ENCODE measurements around the gene BCR.

Gene BCR

DNA sequence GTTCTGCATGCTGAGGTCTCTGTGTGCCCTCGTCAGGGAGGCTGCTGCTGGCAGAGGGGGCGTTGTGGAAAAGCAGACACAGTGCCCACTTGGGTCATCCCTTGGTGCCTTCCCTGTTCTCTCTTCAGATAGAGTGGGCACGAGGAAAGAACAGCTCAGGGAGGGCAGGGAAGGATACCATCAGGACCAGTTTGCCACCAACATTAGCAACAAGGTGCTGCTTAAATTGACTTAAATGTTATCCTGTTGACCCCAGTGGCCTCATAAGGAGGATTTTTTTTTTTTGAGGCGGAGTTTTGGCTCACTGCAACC, 91.2 kb downstream of the BCR start:
- Histone ChIP-seq H3K79me2 (ENCODE audit: insufficient read depth, low read length) (no peaks in the 10 kb centered on the region), H3K27ac (ENCODE audit: low read depth, low read length) (no peak overlapping the region), H3K9me3 (ENCODE audit: insufficient read depth, low read length) (no peaks in the 10 kb centered on the region), H4K20me1 (ENCODE audit: low read depth, low read length) (no peaks in the 10 kb centered on the region), H3K4me2 (ENCODE audit: low read depth, low read length, poor library complexity, severe bottlenecking) (no peak overlapping the region), H3K4me3 (ENCODE audit: insufficient read depth, low read length, poor library complexity, severe bottlenecking) (no peak overlapping the region), H3F3A (ENCODE audit: insufficient read depth) (peaks cover 12% of the 10 kb centered on the region), H3K9me2 (replicated peaks; ENCODE audit: insufficient read depth, low read length) (no peaks in the 10 kb centered on the region), H3K27me3 (ENCODE audit: low read length) (no peaks in the 10 kb centered on the region), H3K36me3 (ENCODE audit: low read length) (no peaks in the 10 kb centered on the region), H2AFZ (ENCODE audit: low read depth, low read length, severe bottlenecking) (no peak overlapping the region), H3K9ac (ENCODE audit: low read length) (no peak overlapping the region)
- TF ChIP-seq, protein P1, sequence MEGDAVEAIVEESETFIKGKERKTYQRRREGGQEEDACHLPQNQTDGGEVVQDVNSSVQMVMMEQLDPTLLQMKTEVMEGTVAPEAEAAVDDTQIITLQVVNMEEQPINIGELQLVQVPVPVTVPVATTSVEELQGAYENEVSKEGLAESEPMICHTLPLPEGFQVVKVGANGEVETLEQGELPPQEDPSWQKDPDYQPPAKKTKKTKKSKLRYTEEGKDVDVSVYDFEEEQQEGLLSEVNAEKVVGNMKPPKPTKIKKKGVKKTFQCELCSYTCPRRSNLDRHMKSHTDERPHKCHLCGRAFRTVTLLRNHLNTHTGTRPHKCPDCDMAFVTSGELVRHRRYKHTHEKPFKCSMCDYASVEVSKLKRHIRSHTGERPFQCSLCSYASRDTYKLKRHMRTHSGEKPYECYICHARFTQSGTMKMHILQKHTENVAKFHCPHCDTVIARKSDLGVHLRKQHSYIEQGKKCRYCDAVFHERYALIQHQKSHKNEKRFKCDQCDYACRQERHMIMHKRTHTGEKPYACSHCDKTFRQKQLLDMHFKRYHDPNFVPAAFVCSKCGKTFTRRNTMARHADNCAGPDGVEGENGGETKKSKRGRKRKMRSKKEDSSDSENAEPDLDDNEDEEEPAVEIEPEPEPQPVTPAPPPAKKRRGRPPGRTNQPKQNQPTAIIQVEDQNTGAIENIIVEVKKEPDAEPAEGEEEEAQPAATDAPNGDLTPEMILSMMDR (IDR thresholded peaks at IDR 0.05; ENCODE audit: insufficient read depth, low read length, poor library complexity, severe bottlenecking): no peak
- no peak for TF ChIP-seq EZH2phosphoT487 (conservative IDR thresholded peaks at IDR 0.05; ENCODE audit: low read length)

DNA sequence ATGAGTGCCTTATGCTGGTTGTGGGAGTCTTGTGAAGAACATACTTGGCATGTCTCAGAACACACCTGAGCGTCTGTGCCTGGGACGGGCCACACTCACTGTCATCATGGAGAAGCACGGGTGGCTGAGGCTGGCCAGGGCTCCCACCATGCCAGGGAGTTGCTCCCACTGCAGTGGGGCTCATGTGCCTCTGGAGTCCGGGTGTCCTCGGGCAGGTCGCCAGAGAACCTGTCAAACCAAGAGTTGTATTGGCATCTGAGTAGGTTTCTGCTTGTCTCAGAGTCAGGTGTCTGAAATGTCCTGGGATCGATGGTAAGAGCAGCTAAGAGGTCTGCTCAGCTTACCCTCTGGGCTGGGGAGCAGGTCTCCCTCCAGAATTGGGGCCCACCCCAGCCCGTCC, 92.1 kb downstream of the BCR start:
- no peaks in the 10 kb centered on the region for H3K27me3 ChIP-seq (ENCODE audit: low read length)
- H3K36me3 ChIP-seq (ENCODE audit: low read length): no peaks in the 10 kb centered on the region
- H2AFZ ChIP-seq (ENCODE audit: low read depth, low read length, severe bottlenecking): no peak overlapping the region
- TF ChIP-seq, protein P1 (IDR thresholded peaks at IDR 0.05; ENCODE audit: insufficient read depth, low read length, poor library complexity, severe bottlenecking): no peak
- no peak for TF ChIP-seq EZH2phosphoT487 (conservative IDR thresholded peaks at IDR 0.05; ENCODE audit: low read length)
- no peaks in the 10 kb centered on the region for H3K9me3 ChIP-seq (ENCODE audit: insufficient read depth, low read length)
- H3F3A ChIP-seq (ENCODE audit: insufficient read depth): peaks cover 12% of the 10 kb centered on the region
- H3K79me2 ChIP-seq (ENCODE audit: insufficient read depth, low read length): no peaks in the 10 kb centered on the region
- H3K4me3 ChIP-seq (ENCODE audit: insufficient read depth, low read length, poor library complexity, severe bottlenecking): no peak overlapping the region
- H3K4me2 ChIP-seq (ENCODE audit: low read depth, low read length, poor library complexity, severe bottlenecking): no peak overlapping the region
- no peak overlapping the region for H3K9ac ChIP-seq (ENCODE audit: low read length)
- H4K20me1 ChIP-seq (ENCODE audit: low read depth, low read length): no peaks in the 10 kb centered on the region
- no peaks in the 10 kb centered on the region for H3K9me2 ChIP-seq (replicated peaks; ENCODE audit: insufficient read depth, low read length)
- no peak overlapping the region for H3K27ac ChIP-seq (ENCODE audit: low read depth, low read length)

DNA sequence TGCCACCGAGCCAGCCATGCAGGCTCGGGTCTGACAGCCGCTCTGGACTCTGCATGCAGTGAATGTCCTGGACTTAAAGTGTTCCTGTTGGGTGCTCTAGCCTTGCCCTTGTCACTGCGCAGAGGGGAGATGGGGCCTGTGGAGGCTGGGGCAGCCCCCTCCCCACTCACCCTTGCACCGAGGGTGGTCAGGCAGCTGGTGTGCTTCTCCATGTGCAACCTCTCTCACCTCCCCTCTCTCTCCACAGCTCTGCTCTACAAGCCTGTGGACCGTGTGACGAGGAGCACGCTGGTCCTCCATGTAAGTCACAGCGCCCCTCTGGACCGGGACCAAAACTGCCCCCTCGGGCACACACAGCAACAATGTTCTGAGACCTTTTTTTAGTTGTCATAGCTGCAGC, 92.5 kb downstream of the BCR start:
- no peaks in the 10 kb centered on the region for H3K9me3 ChIP-seq (ENCODE audit: insufficient read depth, low read length)
- TF ChIP-seq, protein P1 (IDR thresholded peaks at IDR 0.05; ENCODE audit: insufficient read depth, low read length, poor library complexity, severe bottlenecking): no peak
- no peak for TF ChIP-seq EZH2phosphoT487 (conservative IDR thresholded peaks at IDR 0.05; ENCODE audit: low read length)
- H3K27me3 ChIP-seq (ENCODE audit: low read length): no peaks in the 10 kb centered on the region
- H3K4me3 ChIP-seq (ENCODE audit: insufficient read depth, low read length, poor library complexity, severe bottlenecking): no peak overlapping the region
- H3F3A ChIP-seq (ENCODE audit: insufficient read depth): peaks cover 12% of the 10 kb centered on the region
- no peaks in the 10 kb centered on the region for H4K20me1 ChIP-seq (ENCODE audit: low read depth, low read length)
- H3K27ac ChIP-seq (ENCODE audit: low read depth, low read length): no peak overlapping the region
- no peak overlapping the region for H3K9ac ChIP-seq (ENCODE audit: low read length)
- no peak overlapping the region for H2AFZ ChIP-seq (ENCODE audit: low read depth, low read length, severe bottlenecking)
- no peak overlapping the region for H3K4me2 ChIP-seq (ENCODE audit: low read depth, low read length, poor library complexity, severe bottlenecking)
- H3K79me2 ChIP-seq (ENCODE audit: insufficient read depth, low read length): no peaks in the 10 kb centered on the region
- H3K36me3 ChIP-seq (ENCODE audit: low read length): no peaks in the 10 kb centered on the region
- H3K9me2 ChIP-seq (replicated peaks; ENCODE audit: insufficient read depth, low read length): no peaks in the 10 kb centered on the region
